GM23248 (cell line): ENCODE data around the gene CRISP3.

Experiments
- EZH2 ChIP-seq: fragments of 200-600 bp; sonication (generic); IDR thresholded peaks from 2 replicates; pipeline ENCODE4 v1.6.1; 2018; ENCODE audit warnings: antibody characterized with exemption, mild to moderate bottlenecking; ENCODE audit not compliant: insufficient read depth, poor library complexity, severe bottlenecking
- EZH2phosphoT487 ChIP-seq: fragments of 200-600 bp; sonication (generic); IDR thresholded peaks from 2 replicates; pipeline ENCODE4 v1.6.1; 2018; ENCODE audit warnings: antibody characterized with exemption, moderate library complexity, mild to moderate bottlenecking, low read depth; ENCODE audit not compliant: insufficient read depth

DNA sequence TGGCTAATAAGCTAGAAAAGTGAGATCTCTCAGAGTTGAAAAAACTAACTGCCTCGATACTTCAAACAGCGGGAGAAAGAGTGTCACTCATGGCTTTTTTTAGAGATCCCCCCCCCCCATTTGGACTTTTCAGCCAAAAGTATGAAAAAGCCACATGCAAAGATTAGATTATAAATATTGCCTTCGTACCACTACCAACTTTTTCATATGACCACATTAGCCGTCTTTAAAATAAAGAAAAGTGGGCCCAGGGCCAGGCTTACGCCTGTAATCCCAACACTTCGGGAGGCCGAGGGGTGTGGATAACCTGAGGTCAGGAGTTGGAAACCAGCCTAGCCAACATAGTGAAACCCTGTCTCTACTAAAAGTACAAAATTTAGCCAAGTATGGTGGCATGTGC, 38.5 kb upstream of the CRISP3 start:
- no peak for TF ChIP-seq EZH2
- no peak for TF ChIP-seq EZH2phosphoT487
